ENCODE data around the gene HYAL2. TPM values are rescaled to one million over a fixed set of nuclear protein-coding genes. Genes with fewer than 3 reads are reported as not detected.
"Not testable (repeated sequence)": the region's sequence is repeated elsewhere in the genome, so short reads cannot be mapped to it uniquely, and the experiment has no call there.

HYAL2 gene
- total RNA-seq, 1 experiment from 2014 or later, result 12.6 TPM

DNA sequence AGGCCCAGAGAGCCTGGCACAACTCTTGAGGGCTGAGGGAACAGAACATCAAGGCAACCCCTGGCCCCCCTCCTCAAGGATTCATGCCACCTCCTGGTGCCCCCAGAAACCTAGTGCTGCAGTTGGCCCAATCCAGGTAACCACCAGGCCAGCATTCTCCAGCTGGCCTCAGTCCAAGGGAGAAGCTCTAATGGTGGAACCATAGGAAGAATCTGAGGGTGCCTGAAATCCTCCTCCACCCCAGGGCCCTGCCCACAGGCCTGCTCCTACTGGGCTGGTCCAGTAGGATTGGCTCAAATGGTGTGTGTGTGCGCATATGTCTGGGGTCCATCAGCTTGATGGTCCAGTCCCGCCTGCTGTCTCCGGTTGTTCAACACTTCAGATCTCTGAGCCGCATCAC, 7.7 kb downstream of the HYAL2 start:
- ChIA-PET POLR2A (interaction anchor here (2.3 to 3.2 kb wide), 3 partner anchors 13 to 23 kb away, joined by 6 to 30 read pairs (median 14); partner anchors contain the start of genes HYAL3, IFRD2, NAA80 and TUSC2), CTCF (interaction anchor here (0.6 to 2.3 kb wide), 4 partner anchors 9 to 73 kb away, joined by 3 to 23 read pairs (median 4); partner anchors contain the start of gene HYAL2)
- H3K4me1 Mint-ChIP-seq (ENCODE audit: insufficient read depth, unreplicated experiment), result peaks cover 31% of the 10 kb centered on the region
- peak overlapping the region; percentile 46 for H3K27ac Mint-ChIP-seq (ENCODE audit: low read depth, unreplicated experiment)
- peaks cover 6% of the 10 kb centered on the region for H3K36me3 Mint-ChIP-seq (ENCODE audit: insufficient read depth, unreplicated experiment)
- intact Hi-C loops (cut with micrococcal nuclease), result no loop called here
- DNase-seq (ENCODE audit: unreplicated experiment), result no peak
- no peaks in the 10 kb centered on the region for H3K9me3 Mint-ChIP-seq (ENCODE audit: unreplicated experiment)
- no TSS peak for BruUV-seq (replicated peaks)
- H3K27me3 Mint-ChIP-seq (ENCODE audit: insufficient read depth, unreplicated experiment), result no peaks in the 10 kb centered on the region
- TF ChIP-seq, protein P1, sequence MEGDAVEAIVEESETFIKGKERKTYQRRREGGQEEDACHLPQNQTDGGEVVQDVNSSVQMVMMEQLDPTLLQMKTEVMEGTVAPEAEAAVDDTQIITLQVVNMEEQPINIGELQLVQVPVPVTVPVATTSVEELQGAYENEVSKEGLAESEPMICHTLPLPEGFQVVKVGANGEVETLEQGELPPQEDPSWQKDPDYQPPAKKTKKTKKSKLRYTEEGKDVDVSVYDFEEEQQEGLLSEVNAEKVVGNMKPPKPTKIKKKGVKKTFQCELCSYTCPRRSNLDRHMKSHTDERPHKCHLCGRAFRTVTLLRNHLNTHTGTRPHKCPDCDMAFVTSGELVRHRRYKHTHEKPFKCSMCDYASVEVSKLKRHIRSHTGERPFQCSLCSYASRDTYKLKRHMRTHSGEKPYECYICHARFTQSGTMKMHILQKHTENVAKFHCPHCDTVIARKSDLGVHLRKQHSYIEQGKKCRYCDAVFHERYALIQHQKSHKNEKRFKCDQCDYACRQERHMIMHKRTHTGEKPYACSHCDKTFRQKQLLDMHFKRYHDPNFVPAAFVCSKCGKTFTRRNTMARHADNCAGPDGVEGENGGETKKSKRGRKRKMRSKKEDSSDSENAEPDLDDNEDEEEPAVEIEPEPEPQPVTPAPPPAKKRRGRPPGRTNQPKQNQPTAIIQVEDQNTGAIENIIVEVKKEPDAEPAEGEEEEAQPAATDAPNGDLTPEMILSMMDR (IDR thresholded peaks at IDR 0.05; ENCODE audit: unreplicated experiment), result no peak
- no peak overlapping the region for H3K4me3 Mint-ChIP-seq (ENCODE audit: unreplicated experiment)

GRCh38 chr3:50314342-50314741, 8.2 kb downstream of the HYAL2 start:
- Mint-ChIP-seq H3K4me3 (ENCODE audit: unreplicated experiment) (no peak overlapping the region), H3K27ac (ENCODE audit: low read depth, unreplicated experiment) (peak overlapping the region; percentile 27), H3K9me3 (ENCODE audit: unreplicated experiment) (no peaks in the 10 kb centered on the region), H3K27me3 (ENCODE audit: insufficient read depth, unreplicated experiment) (no peaks in the 10 kb centered on the region), H3K4me1 (ENCODE audit: insufficient read depth, unreplicated experiment) (peaks cover 32% of the 10 kb centered on the region), H3K36me3 (ENCODE audit: insufficient read depth, unreplicated experiment) (peaks cover 6% of the 10 kb centered on the region)
- TF ChIP-seq, protein P1 (IDR thresholded peaks at IDR 0.05; ENCODE audit: unreplicated experiment), result no peak
- POLR2A ChIA-PET, result interaction anchor here (0.7 to 2.3 kb wide), 3 partner anchors 14 to 35 kb away, joined by 3 to 6 read pairs (median 3); partner anchors contain the start of genes IFRD2, LSMEM2 and TUSC2
- DNase-seq (ENCODE audit: unreplicated experiment), result no peak
- CTCF ChIA-PET, result interaction anchor here (0.6 to 2.3 kb wide), 4 partner anchors 9 to 237 kb away, joined by 3 to 23 read pairs (median 4); partner anchors contain the start of gene HYAL2
- BruUV-seq (replicated peaks), result no TSS peak
- intact Hi-C loops (cut with micrococcal nuclease), result no loop called here

DNA sequence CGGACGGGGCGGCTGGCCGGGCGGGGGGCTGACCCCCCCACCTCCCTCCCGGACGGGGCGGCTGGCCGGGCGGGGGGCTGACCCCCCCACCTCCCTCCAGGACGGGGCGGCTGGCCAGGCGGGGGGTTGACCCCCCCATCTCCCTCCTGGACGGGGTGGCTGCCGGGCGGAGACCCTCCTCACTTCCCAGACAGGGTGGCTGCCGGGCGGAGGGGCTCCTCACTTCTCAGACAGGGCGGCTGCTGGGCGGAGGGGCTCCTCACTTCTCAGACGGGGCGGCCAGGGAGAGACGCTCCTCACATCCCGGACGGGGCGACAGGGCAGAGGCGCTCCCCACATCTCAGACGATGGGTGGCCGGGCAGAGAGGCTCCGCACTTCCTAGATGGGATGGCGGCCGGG, 10.5 kb downstream of the HYAL2 start:
- H3K4me1 Mint-ChIP-seq (ENCODE audit: insufficient read depth, unreplicated experiment), result peaks cover 22% of the 10 kb centered on the region
- BruUV-seq (replicated peaks); H3K4me3 Mint-ChIP-seq (ENCODE audit: unreplicated experiment); CTCF ChIA-PET; H3K27ac Mint-ChIP-seq (ENCODE audit: low read depth, unreplicated experiment); H3K27me3 Mint-ChIP-seq (ENCODE audit: insufficient read depth, unreplicated experiment); intact Hi-C loops (cut with micrococcal nuclease); H3K36me3 Mint-ChIP-seq (ENCODE audit: insufficient read depth, unreplicated experiment); POLR2A ChIA-PET; H3K9me3 Mint-ChIP-seq (ENCODE audit: unreplicated experiment); DNase-seq (ENCODE audit: unreplicated experiment): not testable (repeated sequence)

GRCh38 chr3:50304601-50305000, 17.9 kb downstream of the HYAL2 start:
- H3K4me1 Mint-ChIP-seq (ENCODE audit: insufficient read depth, unreplicated experiment), result peaks cover 1% of the 10 kb centered on the region
- no peak for DNase-seq (ENCODE audit: unreplicated experiment)
- CTCF ChIA-PET, result no interaction called here
- TF ChIP-seq, protein P1 (IDR thresholded peaks at IDR 0.05; ENCODE audit: unreplicated experiment), result no peak
- no peak overlapping the region for H3K27ac Mint-ChIP-seq (ENCODE audit: low read depth, unreplicated experiment)
- POLR2A ChIA-PET, result interaction anchor here (0.7 to 1.6 kb wide), 3 partner anchors 13 to 57 kb away, joined by 4 to 5 read pairs (median 5); partner anchors contain the start of gene TUSC2
- H3K27me3 Mint-ChIP-seq (ENCODE audit: insufficient read depth, unreplicated experiment), result no peaks in the 10 kb centered on the region
- no peak overlapping the region for H3K4me3 Mint-ChIP-seq (ENCODE audit: unreplicated experiment)
- H3K36me3 Mint-ChIP-seq (ENCODE audit: insufficient read depth, unreplicated experiment), result no peaks in the 10 kb centered on the region
- no peaks in the 10 kb centered on the region for H3K9me3 Mint-ChIP-seq (ENCODE audit: unreplicated experiment)
- intact Hi-C loops (cut with micrococcal nuclease), result no loop called here
- BruUV-seq (replicated peaks), result no TSS peak
